Kidney tubule cell (primary cell): ENCODE measurements around the gene SIGLEC12.
"Not testable (repeated sequence)": the region's sequence is repeated elsewhere in the genome, so short reads cannot be mapped to it uniquely, and the experiment has no call there.

Experiments used
- DNase-seq: peaks from one replicate; pipeline ENCODE4 v3.0.0-alpha.2; 2018; ENCODE audit warnings: low spot score

Gene SIGLEC12

GRCh38 chr19:51457351-51458013, 44.1 kb downstream of the SIGLEC12 start:
- DNase-seq, result no peak

GRCh38 chr19:51456541-51457290, 44.9 kb downstream of the SIGLEC12 start:
- no peak for DNase-seq

GRCh38 chr19:51450730-51451307, 50.8 kb downstream of the SIGLEC12 start:
- DNase-seq, result no peak

- no peak for DNase-seq
These were observed 53.1 kb downstream of the SIGLEC12 start for GRCh38 chr19:51448411-51449016.

DNA sequence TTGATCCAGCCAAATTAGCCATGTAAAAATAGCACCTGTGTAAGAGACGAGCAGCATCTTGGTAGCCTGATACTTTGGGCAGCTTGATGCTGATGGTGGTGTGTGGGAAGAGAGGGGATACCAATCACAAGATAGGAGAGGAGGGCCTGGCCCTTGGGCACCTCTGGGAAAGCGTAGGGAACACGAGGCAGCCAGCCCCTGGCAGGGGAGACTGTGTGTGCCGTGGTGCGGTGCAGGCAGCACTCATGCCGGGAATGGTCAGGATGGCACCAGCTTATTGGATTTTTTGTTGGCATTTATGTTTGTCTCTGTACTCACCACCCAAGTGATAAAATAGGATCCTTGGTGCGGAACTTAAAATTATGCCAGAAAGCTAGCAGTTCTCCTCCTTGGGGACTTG, 53.6 kb downstream of the SIGLEC12 start:
- DNase-seq, result no peak

DNA sequence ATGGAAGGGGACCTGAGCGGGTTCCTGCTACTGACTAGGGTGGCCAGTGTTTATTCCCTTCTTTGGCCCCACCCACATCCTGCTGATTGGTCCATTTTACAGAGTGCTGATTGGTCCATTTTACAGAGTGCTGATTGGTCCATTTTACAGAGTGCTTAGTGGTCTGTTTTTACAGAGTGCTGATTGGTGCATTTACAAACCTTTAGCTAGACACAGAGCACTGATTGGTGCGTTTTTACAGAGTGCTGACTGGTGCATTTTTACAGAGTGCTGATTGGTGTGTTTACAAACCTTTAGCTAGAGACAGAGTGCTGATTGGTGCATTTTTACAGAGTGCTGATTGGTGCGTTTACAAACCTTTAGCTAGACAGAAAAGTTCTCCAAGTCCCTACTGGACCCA, 54.1 kb downstream of the SIGLEC12 start:
- not testable (repeated sequence) for DNase-seq

GRCh38 chr19:51441410-51442390, 59.9 kb downstream of the SIGLEC12 start:
- peak; percentile 18 for DNase-seq
